ENCODE data around the gene KEAP1. TPM values are rescaled to one million over a fixed set of nuclear protein-coding genes. Genes with fewer than 3 reads are reported as not detected.
A peak's percentile ranks its signal among the peaks of the same experiment; 100 is the strongest.
"Not testable (repeated sequence)": the region's sequence is repeated elsewhere in the genome, so short reads cannot be mapped to it uniquely, and the experiment has no call there.

KEAP1 gene
- 40.9 and 43.3 TPM in 2 replicates for total RNA-seq (2014; rRNA removed; shearing (Covaris generic))

DNA sequence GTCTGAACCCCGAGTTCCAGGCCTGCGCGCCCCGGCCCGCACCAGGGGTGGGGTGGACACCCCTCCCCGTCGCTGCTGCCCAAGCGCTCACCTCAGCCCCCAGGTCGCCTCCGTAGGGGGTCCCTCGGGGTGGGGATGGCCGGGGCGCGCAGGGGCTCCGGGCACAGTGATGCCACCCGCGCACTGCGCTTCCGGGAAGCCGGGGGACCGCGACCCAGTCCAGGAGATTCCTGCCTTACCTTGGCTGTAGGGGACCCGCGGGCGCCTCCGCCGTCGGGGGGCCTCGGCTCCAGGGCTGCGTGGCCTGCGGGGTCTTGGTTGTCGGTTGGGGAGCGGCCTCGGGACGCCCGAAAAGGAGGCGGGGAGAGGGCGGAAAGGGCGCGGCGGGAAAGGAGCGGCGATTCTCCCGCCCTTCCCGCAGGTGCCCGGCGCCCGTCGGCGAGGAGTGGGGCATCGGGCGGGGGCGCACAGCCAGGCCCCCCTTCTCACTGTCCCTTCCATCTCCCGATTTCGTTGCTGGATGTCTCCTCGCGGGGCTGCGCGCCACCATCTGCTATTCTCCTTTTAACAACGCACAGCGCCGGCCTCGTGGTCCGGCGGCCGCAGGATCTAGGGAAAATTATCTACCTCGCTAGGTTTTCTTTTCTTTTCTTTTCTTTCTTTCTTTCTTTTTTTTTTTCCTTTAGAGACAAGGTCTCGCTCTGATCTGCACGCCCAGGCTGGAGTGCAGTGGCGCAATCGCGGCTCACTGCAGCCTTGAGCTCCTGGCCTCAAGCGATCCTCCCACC is at the start of gene KEAP1:
TSS of gene KEAP1 (minus strand) at position 355 of the 788 bp plus-strand sequence. CDS start 3,323 bp downstream, outside the sequence.
- DNase-seq (ENCODE audit: low spot score): no peak

DNA sequence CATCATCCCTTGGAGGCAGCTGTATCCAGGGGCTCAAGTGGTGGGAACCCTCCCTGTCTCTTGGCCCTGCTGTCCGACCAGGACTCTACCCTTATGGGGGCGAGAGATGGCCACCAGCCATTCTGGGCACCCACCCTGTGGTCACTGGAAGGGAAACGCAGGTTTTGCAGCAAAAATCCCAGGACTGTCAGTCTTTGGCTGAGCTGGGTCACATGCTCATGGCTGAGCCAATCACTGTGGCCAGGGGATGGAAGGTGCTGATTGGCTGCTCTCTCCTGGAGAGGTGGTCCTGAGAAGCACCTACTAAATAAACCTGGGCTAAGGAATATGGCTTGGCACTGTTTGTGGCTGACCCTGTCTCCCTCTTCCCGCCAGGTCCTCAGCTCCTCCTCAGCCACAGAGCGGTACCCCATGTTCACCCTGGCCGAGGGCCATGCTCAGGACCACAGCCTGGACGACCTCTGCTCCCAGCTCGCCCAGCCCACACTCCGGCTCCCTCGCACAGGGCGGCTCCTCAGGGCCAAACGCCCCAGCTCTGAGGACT is 49.4 kb upstream of the KEAP1 start:
- no peak for DNase-seq (ENCODE audit: low spot score)

DNA sequence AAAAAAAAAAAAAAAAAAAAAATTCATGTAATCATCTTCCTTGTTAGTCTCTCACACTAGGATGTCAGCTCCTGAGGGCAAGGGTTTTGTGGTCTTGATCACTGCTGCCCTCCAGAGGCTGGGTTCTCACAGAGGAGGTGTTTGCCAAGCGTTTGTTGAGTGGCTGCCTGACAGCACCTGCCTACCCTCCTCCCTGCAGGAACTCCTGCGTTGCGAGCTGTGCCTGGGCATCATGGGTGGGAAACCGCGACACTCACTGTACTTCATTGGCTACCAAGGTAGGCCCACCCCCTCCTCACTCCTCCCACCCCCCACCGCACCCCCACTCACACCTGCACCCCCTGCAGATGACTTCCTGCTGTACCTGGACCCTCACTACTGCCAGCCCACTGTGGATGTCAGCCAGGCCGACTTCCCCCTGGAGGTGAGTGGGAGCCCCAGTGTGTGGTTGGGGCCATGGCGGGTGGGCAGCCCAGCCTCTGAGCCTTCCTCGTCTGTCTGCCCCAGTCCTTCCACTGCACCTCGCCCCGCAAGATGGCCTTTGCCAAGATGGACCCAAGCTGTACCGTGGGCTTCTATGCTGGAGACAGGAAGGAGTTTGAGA is 48.6 kb upstream of the KEAP1 start:
- DNase-seq (ENCODE audit: low spot score): peak; percentile 43

GRCh38 chr19:10551006-10551405 is 47.9 kb upstream of the KEAP1 start:
- not testable (repeated sequence) for DNase-seq (ENCODE audit: low spot score)

DNA sequence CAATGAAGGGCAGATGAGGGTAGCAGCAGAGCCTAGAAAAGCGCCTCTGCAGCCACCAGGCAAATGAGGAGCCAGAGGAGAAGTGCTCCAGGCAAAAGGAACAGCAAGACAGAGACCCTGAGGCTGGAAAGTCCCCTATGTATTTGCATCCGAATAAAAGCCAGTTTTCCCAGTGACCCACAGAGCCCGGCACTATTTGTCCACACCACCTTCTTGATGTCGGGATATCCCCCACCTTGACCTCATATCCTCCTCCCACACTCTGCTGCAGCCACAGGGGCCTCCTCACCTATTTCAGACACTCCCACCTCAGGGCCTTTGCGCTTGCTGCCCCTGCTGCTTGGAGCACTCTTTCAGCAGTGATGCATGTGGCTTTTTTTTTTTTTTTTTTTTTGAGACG is 47.2 kb upstream of the KEAP1 start:
- DNase-seq (ENCODE audit: low spot score): no peak

GRCh38 chr19:10549733-10550132 is 46.6 kb upstream of the KEAP1 start:
- no peak for DNase-seq (ENCODE audit: low spot score)

- no peak for DNase-seq (ENCODE audit: low spot score)
Measured at GRCh38 chr19:10548746-10549276, 45.7 kb upstream of the KEAP1 start.

- DNase-seq (ENCODE audit: low spot score): no peak
Measured at GRCh38 chr19:10546817-10547216, 43.7 kb upstream of the KEAP1 start.

- DNase-seq (ENCODE audit: low spot score): no peak
Measured at GRCh38 chr19:10544753-10545251, 41.6 kb upstream of the KEAP1 start.

- DNase-seq (ENCODE audit: low spot score): no peak
Measured at GRCh38 chr19:10544242-10544752, 41.1 kb upstream of the KEAP1 start.

DNA sequence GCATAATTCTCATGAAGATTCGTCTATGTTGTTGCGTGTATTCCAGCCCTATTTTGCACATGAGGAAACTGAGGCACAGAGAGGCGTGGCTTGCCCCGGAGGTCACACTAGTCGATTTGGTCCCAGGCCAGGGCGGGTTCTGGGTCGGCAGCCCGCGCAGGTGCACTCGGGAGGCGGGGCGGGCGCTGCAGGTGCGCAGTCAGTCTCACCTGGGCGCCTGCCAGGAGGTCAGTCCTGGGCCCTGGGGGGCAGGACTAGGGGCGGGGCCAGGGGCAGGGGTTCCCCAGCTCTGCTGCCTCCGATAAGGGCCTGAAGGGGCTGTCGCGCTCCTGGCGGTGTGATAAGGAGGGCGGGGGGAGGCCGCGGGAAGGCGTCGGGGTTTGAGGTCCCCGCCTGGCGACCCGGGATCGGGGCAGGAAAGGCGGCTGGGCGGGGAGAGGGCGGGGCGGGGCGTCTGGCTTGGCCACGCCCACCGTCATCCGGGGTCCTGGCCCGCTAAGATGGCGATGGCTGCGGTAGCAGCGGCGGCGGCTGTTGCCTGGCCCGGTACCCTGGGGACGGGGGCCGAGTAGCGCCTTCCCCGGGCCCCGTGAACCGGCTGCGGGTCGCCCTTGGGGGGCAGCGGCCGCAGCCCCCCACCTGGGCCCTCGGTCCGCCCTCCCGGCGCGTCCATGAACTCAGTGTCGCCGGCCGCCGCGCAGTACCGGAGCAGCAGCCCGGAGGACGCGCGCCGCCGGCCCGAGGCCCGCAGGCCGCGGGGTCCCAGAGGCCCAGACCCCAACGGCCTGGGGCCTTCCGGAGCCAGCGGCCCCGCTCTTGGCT is 40.5 kb upstream of the KEAP1 start, which contains the start of gene ATG4D:
TSS of gene ATG4D (plus strand) at position 485 of the 822 bp plus-strand sequence. CDS start at position 672, 187 bp downstream.
- no peak for DNase-seq (ENCODE audit: low spot score)

GRCh38 chr19:10543059-10543419 is 39.9 kb upstream of the KEAP1 start:
- DNase-seq (ENCODE audit: low spot score): no peak

DNA sequence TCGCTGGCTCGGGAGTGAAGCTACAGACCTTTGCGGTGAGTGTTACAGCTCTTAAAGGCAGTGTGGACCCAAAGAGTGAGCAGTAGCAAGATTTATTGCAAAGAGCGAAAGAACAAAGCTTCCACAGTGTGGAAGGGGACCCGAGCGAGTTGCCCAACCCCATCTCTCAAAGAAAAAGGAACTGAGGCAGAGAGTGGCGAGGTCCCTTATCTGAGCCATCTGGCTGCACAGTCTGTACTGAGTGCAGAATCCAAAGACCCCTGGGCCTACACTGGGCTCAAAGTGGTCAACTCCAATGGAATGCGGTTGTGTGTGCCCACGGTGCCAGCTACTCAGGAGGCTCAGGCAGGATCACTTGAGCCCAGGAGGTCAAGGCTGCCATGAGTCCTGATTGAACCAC is 35.9 kb upstream of the KEAP1 start:
- not testable (repeated sequence) for DNase-seq (ENCODE audit: low spot score)

GRCh38 chr19:10538204-10538983 is 35.2 kb upstream of the KEAP1 start:
- no peak for DNase-seq (ENCODE audit: low spot score)

DNA sequence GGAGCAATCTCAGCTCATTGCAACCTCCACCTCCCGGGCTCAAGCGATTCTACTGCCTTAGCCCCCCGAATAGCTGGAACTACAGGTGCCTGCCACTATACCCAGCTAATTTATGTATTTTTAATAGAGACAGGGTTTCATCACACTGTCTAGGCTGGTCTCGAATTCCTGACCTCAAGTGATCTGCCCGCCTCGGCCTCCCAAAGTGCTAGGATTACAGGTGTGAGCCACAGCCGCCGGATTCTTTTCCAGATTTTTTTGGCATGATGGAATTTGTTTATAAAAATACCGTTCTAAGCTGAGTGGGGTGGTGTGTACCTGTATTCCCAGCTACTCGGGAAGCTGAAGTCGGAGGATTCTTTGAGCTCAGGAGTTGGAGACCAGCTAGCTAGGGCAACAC is 34.5 kb upstream of the KEAP1 start:
- DNase-seq (ENCODE audit: low spot score): no peak

- no peak for DNase-seq (ENCODE audit: low spot score)
Measured at GRCh38 chr19:10535613-10536012, 32.5 kb upstream of the KEAP1 start.

- no peak for DNase-seq (ENCODE audit: low spot score)
Measured at GRCh38 chr19:10533646-10534386, 30.7 kb upstream of the KEAP1 start.

- DNase-seq (ENCODE audit: low spot score): no peak
Measured at GRCh38 chr19:10532457-10532856, 29.3 kb upstream of the KEAP1 start.

DNA sequence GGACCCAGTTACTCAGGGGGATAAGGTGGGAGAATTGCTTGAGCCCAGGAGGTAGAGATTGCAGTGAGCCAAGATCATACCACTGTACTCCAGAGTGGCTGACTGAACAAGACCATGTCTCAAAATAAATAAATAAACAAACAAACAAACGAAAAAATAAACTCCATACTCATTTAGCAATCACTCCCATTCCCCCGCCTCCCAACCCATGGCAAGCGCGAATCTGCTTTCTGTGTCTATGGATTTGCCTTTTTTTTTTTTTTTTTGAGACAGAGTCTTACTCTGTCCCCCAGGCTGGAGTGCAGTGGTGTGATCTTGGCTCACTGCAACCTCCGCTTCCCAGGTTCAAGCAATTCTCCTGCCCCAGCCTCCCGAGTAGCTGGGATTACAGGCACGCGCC is 23.7 kb upstream of the KEAP1 start:
- DNase-seq (ENCODE audit: low spot score): not testable (repeated sequence)

GRCh38 chr19:10525636-10526035 is 22.5 kb upstream of the KEAP1 start:
- no peak for DNase-seq (ENCODE audit: low spot score)
